ENCODE results near the gene ATOH8. TPM values are rescaled to one million over a fixed set of nuclear protein-coding genes. Genes with fewer than 3 reads are reported as not detected.

The ATOH8 gene
- total and polyA plus RNA-seq, 10 of the 15 experiments (the other 5 are each of a cell fraction or from before 2014, with no cell fraction given): 0.03 to 0.60 TPM; not detected in 8

DNA sequence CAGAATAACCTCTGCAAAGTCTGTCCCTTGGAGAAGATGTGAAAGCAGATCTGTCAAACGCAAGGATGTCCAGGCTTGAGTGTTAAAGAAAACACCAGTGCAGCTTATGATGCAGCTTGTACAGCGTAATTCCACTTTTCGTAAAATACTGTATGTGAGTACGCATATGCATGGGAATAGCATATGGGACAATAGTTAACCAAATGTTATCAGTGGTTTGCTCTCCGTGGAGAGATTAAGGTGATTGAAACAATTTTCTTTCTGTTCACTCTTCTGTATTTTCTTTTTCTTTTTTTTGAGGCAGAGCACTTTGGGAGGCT, 27.2 kb downstream of the ATOH8 start:
- FAIRE-seq (no peak), DNase-seq (ENCODE audit: low read depth, low spot score) (no peak), ATAC-seq (no peak)
- no peak overlapping the region for H3K27ac ChIP-seq (ENCODE audit: control insufficient read depth, insufficient read depth)
- H3K9me3 ChIP-seq (replicated peaks; ENCODE audit: control insufficient read depth, insufficient read depth, low read length): no peaks in the 10 kb centered on the region
- ChIA-PET SMC1A (ENCODE audit: uncharacterized antibody, unreplicated experiment) (no interaction called here), CTCF (no interaction called here), POLR2A (no interaction called here), RAD21 (ENCODE audit: unreplicated experiment) (no interaction called here)
- WGBS (ENCODE audit: insufficient coverage, insufficient replicate concordance, low lambda C conversion rate, missing lambda C conversion rate): 71% methylated on average over 5 of the region's 5 CpGs
- H3K36me3 ChIP-seq (ENCODE audit: control insufficient read depth in 2 of 2, insufficient read depth in 2 of 2, low read length in 1 of 2): no peaks in the 10 kb centered on the region
- no peak overlapping the region for H3K9ac ChIP-seq (ENCODE audit: control insufficient read depth, insufficient read depth, low read length)
- peaks cover 4 to 6% of the 10 kb centered on the region in 2 experiments; a peak in 3 of 4 replicates for H3K27me3 ChIP-seq (replicated peaks in 1 of 2; ENCODE audit: control insufficient read depth in 2 of 2, insufficient read depth in 2 of 2, low read length in 1 of 2)
- no TSS peak for BruUV-seq (replicated peaks)
- H4K20me1 ChIP-seq (ENCODE audit: control insufficient read depth, insufficient read depth): no peaks in the 10 kb centered on the region
- TF ChIP-seq CBX3 (IDR thresholded peaks at IDR 0.05; ENCODE audit: borderline replicate concordance, low read depth): no peak
- TF ChIP-seq STAT3 (IDR thresholded peaks at IDR 0.05; ENCODE audit: low read depth, low read length): no peak
- TF ChIP-seq, protein P1, sequence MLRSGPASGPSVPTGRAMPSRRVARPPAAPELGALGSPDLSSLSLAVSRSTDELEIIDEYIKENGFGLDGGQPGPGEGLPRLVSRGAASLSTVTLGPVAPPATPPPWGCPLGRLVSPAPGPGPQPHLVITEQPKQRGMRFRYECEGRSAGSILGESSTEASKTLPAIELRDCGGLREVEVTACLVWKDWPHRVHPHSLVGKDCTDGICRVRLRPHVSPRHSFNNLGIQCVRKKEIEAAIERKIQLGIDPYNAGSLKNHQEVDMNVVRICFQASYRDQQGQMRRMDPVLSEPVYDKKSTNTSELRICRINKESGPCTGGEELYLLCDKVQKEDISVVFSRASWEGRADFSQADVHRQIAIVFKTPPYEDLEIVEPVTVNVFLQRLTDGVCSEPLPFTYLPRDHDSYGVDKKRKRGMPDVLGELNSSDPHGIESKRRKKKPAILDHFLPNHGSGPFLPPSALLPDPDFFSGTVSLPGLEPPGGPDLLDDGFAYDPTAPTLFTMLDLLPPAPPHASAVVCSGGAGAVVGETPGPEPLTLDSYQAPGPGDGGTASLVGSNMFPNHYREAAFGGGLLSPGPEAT (IDR thresholded peaks at IDR 0.05; ENCODE audit: low read depth): no peak
- no peak for TF ChIP-seq ZNF274 (IDR thresholded peaks at IDR 0.05; ENCODE audit: insufficient read depth, insufficient read length)
- TF ChIP-seq ZNF24 (IDR thresholded peaks at IDR 0.05): no peak
- TF ChIP-seq IRF4 (IDR thresholded peaks at IDR 0.05; ENCODE audit: low read depth, low read length): no peak
- TF ChIP-seq POLR2AphosphoS2 (IDR thresholded peaks at IDR 0.05; ENCODE audit: low read depth, low read length): no peak
- no peak for TF ChIP-seq IKZF2 (IDR thresholded peaks at IDR 0.05)
- no peak for TF ChIP-seq RELA (IDR thresholded peaks at IDR 0.05; ENCODE audit: borderline replicate concordance, partially characterized antibody)
- TF ChIP-seq, protein P2, sequence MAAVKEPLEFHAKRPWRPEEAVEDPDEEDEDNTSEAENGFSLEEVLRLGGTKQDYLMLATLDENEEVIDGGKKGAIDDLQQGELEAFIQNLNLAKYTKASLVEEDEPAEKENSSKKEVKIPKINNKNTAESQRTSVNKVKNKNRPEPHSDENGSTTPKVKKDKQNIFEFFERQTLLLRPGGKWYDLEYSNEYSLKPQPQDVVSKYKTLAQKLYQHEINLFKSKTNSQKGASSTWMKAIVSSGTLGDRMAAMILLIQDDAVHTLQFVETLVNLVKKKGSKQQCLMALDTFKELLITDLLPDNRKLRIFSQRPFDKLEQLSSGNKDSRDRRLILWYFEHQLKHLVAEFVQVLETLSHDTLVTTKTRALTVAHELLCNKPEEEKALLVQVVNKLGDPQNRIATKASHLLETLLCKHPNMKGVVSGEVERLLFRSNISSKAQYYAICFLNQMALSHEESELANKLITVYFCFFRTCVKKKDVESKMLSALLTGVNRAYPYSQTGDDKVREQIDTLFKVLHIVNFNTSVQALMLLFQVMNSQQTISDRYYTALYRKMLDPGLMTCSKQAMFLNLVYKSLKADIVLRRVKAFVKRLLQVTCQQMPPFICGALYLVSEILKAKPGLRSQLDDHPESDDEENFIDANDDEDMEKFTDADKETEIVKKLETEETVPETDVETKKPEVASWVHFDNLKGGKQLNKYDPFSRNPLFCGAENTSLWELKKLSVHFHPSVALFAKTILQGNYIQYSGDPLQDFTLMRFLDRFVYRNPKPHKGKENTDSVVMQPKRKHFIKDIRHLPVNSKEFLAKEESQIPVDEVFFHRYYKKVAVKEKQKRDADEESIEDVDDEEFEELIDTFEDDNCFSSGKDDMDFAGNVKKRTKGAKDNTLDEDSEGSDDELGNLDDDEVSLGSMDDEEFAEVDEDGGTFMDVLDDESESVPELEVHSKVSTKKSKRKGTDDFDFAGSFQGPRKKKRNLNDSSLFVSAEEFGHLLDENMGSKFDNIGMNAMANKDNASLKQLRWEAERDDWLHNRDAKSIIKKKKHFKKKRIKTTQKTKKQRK (IDR thresholded peaks at IDR 0.05; ENCODE audit: low read depth, low read length): no peak
- no peak for TF ChIP-seq PAX5 (IDR thresholded peaks at IDR 0.05; ENCODE audit: borderline replicate concordance, low read depth, low read length)
- no peak for TF ChIP-seq ZNF622 (IDR thresholded peaks at IDR 0.05)
- no peak overlapping the region for H3K4me2 ChIP-seq (ENCODE audit: control insufficient read depth, insufficient read depth)
- no peaks in the 10 kb centered on the region for H3K4me1 ChIP-seq (ENCODE audit: control insufficient read depth, insufficient read depth, low read length)
- no peak overlapping the region for H3K4me3 ChIP-seq
- no peaks in the 10 kb centered on the region for H3K79me2 ChIP-seq (ENCODE audit: control insufficient read depth, insufficient read depth, low read length)
- no peak overlapping the region for H2AFZ ChIP-seq (ENCODE audit: control insufficient read depth, low read depth, low read length)
- in situ Hi-C loops (cut with MboI) (no loop called here), intact Hi-C loops (cut with micrococcal nuclease; ENCODE audit: unreplicated experiment) (no loop called here)
